HCT116 (cell line): ENCODE data around the gene TMEM175. TPM values are rescaled to one million over a fixed set of nuclear protein-coding genes. Genes with fewer than 3 reads are reported as not detected.

Experiments used
- ATAC-seq: fragments of 200-7000 bp; cut with Tn5 transposase; 2 replicates; pipeline ENCODE4 v1.9.1; 2020; ENCODE audit warnings: mild to moderate bottlenecking, moderate library complexity
- BruUV-seq: library from RNA; stranded (reverse); fragments of 400-500 nt; replicated peaks from 2 replicates; lab custom pipeline; 2021; lab: Mats Ljungman, UMichigan
- CTCF ChIA-PET: fragments of 300-600 bp; sonication (Branson Sonifier 250); formaldehyde crosslinking; loops from one replicate; lab custom pipeline; 2021; ENCODE audit warnings: antibody characterized with exemption; lab: Charles Lee
- POLR2A ChIA-PET: fragments of 300-600, 350-600 bp; sonication (Branson Sonifier 250); formaldehyde crosslinking; loops from one replicate; lab custom pipeline; 2021; ENCODE audit warnings: antibody characterized with exemption; lab: Charles Lee
- RAD21 ChIA-PET, 2 experiments: fragments of 300-600 bp; sonication (Branson Sonifier 250); formaldehyde crosslinking; loops; one replicate each; lab custom pipeline; 2023; ENCODE audit warnings: low total read pairs in 2 of 2; ENCODE audit not compliant: uncharacterized antibody in 2 of 2, unreplicated experiment in 2 of 2, low non-redundant PET in 1 of 2; lab: Charles Lee
- DNase-seq: peaks from one replicate; pipeline ENCODE4 v3.0.0-alpha.2; 2010; ENCODE audit warnings: low read depth, low spot score
- H2AFZ ChIP-seq: fragments of 200-600 bp; shearing (Covaris generic), sonication (generic); 2 replicates; pipeline ENCODE4 v1.6.1; 2017; ENCODE audit warnings: low read depth, mixed run types, mixed read lengths, antibody characterized with exemption, low read length; ENCODE audit not compliant: poor library complexity, severe bottlenecking
- H3K27ac ChIP-seq: 2 replicates; pipeline ENCODE4 v1.5.1; 2012; ENCODE audit warnings: low read depth, low read length
- H3K27me3 ChIP-seq: fragments of 200-600 bp; sonication (generic); 2 replicates; pipeline ENCODE4 v1.6.1; 2016; ENCODE audit warnings: mixed run types, low read length, mixed read lengths; ENCODE audit not compliant: insufficient read depth
- H3K36me3 ChIP-seq, 2 experiments: fragments of 200-500 bp in 1 of 2; fragments of 200-600 bp in 1 of 2; sonication (Bioruptor generic) in 1 of 2; sonication (generic) in 1 of 2; 2 replicates each; pipeline versions ENCODE4 v1.5.1 to v1.6.1; 2014 to 2016; ENCODE audit warnings: low read length in 2 of 2, inconsistent platforms in 1 of 2, mixed read lengths in 1 of 2, mixed run types in 1 of 2; ENCODE audit not compliant: insufficient read depth in 2 of 2, control insufficient read depth in 1 of 2
- H3K4me1 ChIP-seq, 2 experiments: fragments of 200-600 bp in 1 of 2; sonication (generic) in 1 of 2; 2 replicates each; pipeline versions ENCODE4 v1.5.1 to v1.6.1; 2012 to 2017; ENCODE audit warnings: low read length in 2 of 2, inconsistent platforms in 1 of 2, mild to moderate bottlenecking in 1 of 2, mixed read lengths in 1 of 2, mixed run types in 1 of 2, moderate library complexity in 1 of 2; ENCODE audit not compliant: insufficient read depth in 2 of 2, control insufficient read depth in 1 of 2
- H3K4me2 ChIP-seq: fragments of 200-600 bp; sonication (generic); 2 replicates; pipeline ENCODE4 v1.6.1; 2017; ENCODE audit warnings: mixed run types, low read length, mixed read lengths
- H3K4me3 ChIP-seq, 2 experiments: fragments of 200-600 bp in 1 of 2; sonication (generic) in 1 of 2; replicated peaks in 1 of 2; 2 replicates each; pipeline ENCODE4 v1.5.1; 2011 to 2016; ENCODE audit warnings: low read length in 2 of 2, control low read depth in 1 of 2, low read depth in 1 of 2, mild to moderate bottlenecking in 1 of 2, mixed read lengths in 1 of 2, mixed run types in 1 of 2
- H3K79me2 ChIP-seq: fragments of 200-600 bp; sonication (generic); 2 replicates; pipeline ENCODE4 v1.6.1; 2017; ENCODE audit warnings: mild to moderate bottlenecking, mixed run types, low read length, moderate library complexity, mixed read lengths; ENCODE audit not compliant: insufficient read depth
- H3K9ac ChIP-seq: fragments of 200-600 bp; sonication (generic); 2 replicates; pipeline ENCODE4 v1.6.1; 2016; ENCODE audit warnings: low read length, mixed read lengths
- H3K9me2 ChIP-seq: fragments of 200-600 bp; sonication (generic), shearing (Covaris generic); 2 replicates; pipeline ENCODE4 v1.6.1; 2017; ENCODE audit warnings: mixed run types, mild to moderate bottlenecking, moderate library complexity; ENCODE audit not compliant: insufficient read depth
- H3K9me3 ChIP-seq, 2 experiments: fragments of 200-500 bp in 1 of 2; fragments of 200-600 bp in 1 of 2; sonication (Bioruptor generic) in 1 of 2; sonication (generic) in 1 of 2; 2 replicates each; pipeline ENCODE4 v1.6.1; 2014 to 2017; ENCODE audit warnings: low read length in 2 of 2, mixed read lengths in 2 of 2, inconsistent platforms in 1 of 2, low read depth in 1 of 2, mild to moderate bottlenecking in 1 of 2, mixed run types in 1 of 2, moderate library complexity in 1 of 2; ENCODE audit not compliant: control insufficient read depth in 1 of 2, insufficient read depth in 1 of 2
- H4K20me1 ChIP-seq: fragments of 200-600 bp; sonication (generic), shearing (Covaris generic); 2 replicates; pipeline ENCODE4 v1.6.1; 2017; ENCODE audit warnings: mixed run types, mild to moderate bottlenecking, moderate library complexity; ENCODE audit not compliant: insufficient read depth
- ATF3 ChIP-seq: IDR thresholded peaks from 2 replicates; pipeline ENCODE4 v1.6.1; 2012
- CBX3 ChIP-seq: IDR thresholded peaks from 2 replicates; pipeline ENCODE4 v1.6.1; 2012; ENCODE audit warnings: low read depth
- CTCF ChIP-seq, 3 experiments: fragments of 200-600 bp in 1 of 3; sonication (generic) in 1 of 3; IDR thresholded peaks in 2 of 3; conservative IDR thresholded peaks in 1 of 3; 2 replicates each; pipeline ENCODE4 v1.5.1; 2012 to 2017; ENCODE audit warnings: low read depth in 2 of 3, low read length in 2 of 3, antibody characterized with exemption in 1 of 3, borderline replicate concordance in 1 of 3, control low read depth in 1 of 3, mild to moderate bottlenecking in 1 of 3, mixed read lengths in 1 of 3, mixed run types in 1 of 3, moderate library complexity in 1 of 3; ENCODE audit not compliant: insufficient read depth in 1 of 3
- EGR1 ChIP-seq: IDR thresholded peaks from 2 replicates; pipeline ENCODE4 v1.6.1; 2012; ENCODE audit warnings: low read depth
- EZH2phosphoT487 ChIP-seq: fragments of 200-600 bp; IDR thresholded peaks from 2 replicates; pipeline ENCODE4 v1.6.1; 2018; ENCODE audit warnings: antibody characterized with exemption, borderline replicate concordance
- FOSL1 ChIP-seq: IDR thresholded peaks from 2 replicates; pipeline ENCODE4 v1.6.1; 2012; ENCODE audit warnings: low read depth
- JUND ChIP-seq: IDR thresholded peaks from 2 replicates; pipeline ENCODE4 v1.6.1; 2012
- MAX ChIP-seq: IDR thresholded peaks from 2 replicates; pipeline ENCODE4 v1.6.1; 2012
- POLR2A ChIP-seq: IDR thresholded peaks from 2 replicates; pipeline ENCODE4 v1.7.0; 2011; ENCODE audit warnings: borderline replicate concordance; ENCODE audit not compliant: insufficient read depth, insufficient read length; ENCODE audit errors: extremely low read depth
- RAD21 ChIP-seq: IDR thresholded peaks from 2 replicates; pipeline ENCODE4 v1.6.1; 2012; ENCODE audit warnings: low read depth, mild to moderate bottlenecking
- REST ChIP-seq: IDR thresholded peaks from 2 replicates; pipeline ENCODE4 v1.6.1; 2012; ENCODE audit warnings: low read depth
- SIN3A ChIP-seq: IDR thresholded peaks from 2 replicates; pipeline ENCODE4 v1.6.1; 2012; ENCODE audit warnings: low read depth
- SP1 ChIP-seq: IDR thresholded peaks from 2 replicates; pipeline ENCODE4 v1.6.1; 2012; ENCODE audit warnings: low read depth
- TCF7L2 ChIP-seq: IDR thresholded peaks from 2 replicates; pipeline ENCODE4 v1.7.0; 2011; ENCODE audit warnings: borderline replicate concordance, inconsistent platforms; ENCODE audit not compliant: insufficient read depth, insufficient read length; ENCODE audit errors: extremely low read depth
- YY1 ChIP-seq: IDR thresholded peaks from 2 replicates; pipeline ENCODE4 v1.6.1; 2011; ENCODE audit warnings: low read length, low read depth, moderate library complexity, mild to moderate bottlenecking; ENCODE audit not compliant: insufficient replicate concordance; ENCODE audit errors: extremely low read depth
- ZBTB33 ChIP-seq: IDR thresholded peaks from 2 replicates; pipeline ENCODE4 v1.6.1; 2011; ENCODE audit warnings: mild to moderate bottlenecking, low read length, moderate library complexity; ENCODE audit not compliant: insufficient replicate concordance; ENCODE audit errors: extremely low read depth
- ZFX ChIP-seq: fragments of 450-650 bp; IDR thresholded peaks from 2 replicates; pipeline ENCODE4 v1.6.1; 2017
- intact Hi-C: fragments of 100-400 bp; cut with micrococcal nuclease; formaldehyde crosslinking; loops from 2 replicates; pipeline ENCODE4 v1.10.0; 2022
- total RNA-seq: library from RNA; stranded (reverse); gene quantifications from one replicate; pipeline ENCODE4 v1.2.1, GENCODE V29; 2021; ENCODE audit not compliant: unreplicated experiment

TMEM175 gene
- total RNA-seq, 1 experiment from 2014 or later = 17.5 TPM

GRCh38 chr4:910366-911091, 21.7 kb upstream of the TMEM175 start:
- H3K27me3 ChIP-seq = no peaks in the 10 kb centered on the region
- H3K9me2 ChIP-seq = no peaks in the 10 kb centered on the region
- POLR2A ChIA-PET = no interaction called here
- H2AFZ ChIP-seq = no peak overlapping the region
- H3K9ac ChIP-seq = no peak overlapping the region
- peaks cover 0 to under 1% of the 10 kb centered on the region in 2 experiments; a peak in 1 of 4 replicates for H3K9me3 ChIP-seq
- no TSS peak for BruUV-seq
- no peaks in the 10 kb centered on the region for H4K20me1 ChIP-seq
- CTCF ChIA-PET = no interaction called here
- H3K36me3 ChIP-seq = peaks cover 0 to 7% of the 10 kb centered on the region in 2 experiments; a peak in 2 of 4 replicates
- ATAC-seq (no peak), DNase-seq (no peak)
- intact Hi-C loops = loop anchor here (10.0 kb wide), 1 partner anchor 66 kb away; no protein-coding TSS in a partner anchor
- no peak overlapping the region for H3K4me3 ChIP-seq
- H3K79me2 ChIP-seq = peaks cover 55% of the 10 kb centered on the region
- H3K4me1 ChIP-seq = no peaks in the 10 kb centered on the region
- RAD21 ChIA-PET = no interaction called here
- H3K4me2 ChIP-seq = no peak overlapping the region
- no peak for TF ChIP-seq ATF3
- TF ChIP-seq SP1 = no peak
- TF ChIP-seq SIN3A = no peak
- TF ChIP-seq CTCF (IDR thresholded peaks at IDR 0.05 in 2 of 3, conservative IDR thresholded peaks at IDR 0.05 in 1 of 3; ENCODE audit: borderline replicate concordance in 1 of 3, insufficient read depth in 1 of 3, low read depth in 2 of 3, low read length in 2 of 3) = no peak
- TF ChIP-seq EZH2phosphoT487 = no peak
- no peak for TF ChIP-seq FOSL1
- TF ChIP-seq CBX3 = no peak
- TF ChIP-seq POLR2A = no peak
- TF ChIP-seq YY1 = no peak
- no peak for TF ChIP-seq MAX
- TF ChIP-seq REST = no peak
- no peak for TF ChIP-seq TCF7L2
- TF ChIP-seq RAD21 = no peak
- TF ChIP-seq ZBTB33 = no peak
- no peak for TF ChIP-seq JUND
- no peak for TF ChIP-seq ZFX
- TF ChIP-seq EGR1 = no peak
- H3K27ac ChIP-seq = no peak overlapping the region
